GM12878 (cell line): ENCODE results near the gene ZNF672. TPM values are rescaled to one million over a fixed set of nuclear protein-coding genes. Genes with fewer than 3 reads are reported as not detected.

ENCODE experiments used
- ATAC-seq: fragments of 200-7000 bp; cut with Tn5 transposase; 3 replicates; pipeline ENCODE4 v1.9.1; 2020; ENCODE audit warnings: mild to moderate bottlenecking, moderate library complexity
- BruUV-seq: library from RNA; stranded (reverse); fragments of 400-500 nt; replicated peaks from 2 replicates; lab custom pipeline; 2021; lab: Mats Ljungman, UMichigan
- CTCF ChIA-PET: fragments of 300-600 bp; sonication (Branson Sonifier 250); formaldehyde crosslinking; extraction: SDS; loops from one replicate; lab custom pipeline; 2021; ENCODE audit warnings: inconsistent platforms; lab: Yijun Ruan, JAX
- POLR2A ChIA-PET: fragments of 350-600 bp; formaldehyde crosslinking; extraction: SDS; loops from one replicate; lab custom pipeline; 2021; ENCODE audit warnings: inconsistent platforms; lab: Charles Lee
- RAD21 ChIA-PET: fragments of 300-600 bp; sonication (Branson Sonifier 250); formaldehyde crosslinking; loops from one replicate; lab custom pipeline; 2023; ENCODE audit warnings: antibody characterized with exemption; ENCODE audit not compliant: unreplicated experiment; lab: Charles Lee
- SMC1A ChIA-PET: fragments of 300-600 bp; sonication (Branson Sonifier 250); formaldehyde crosslinking; loops from one replicate; lab custom pipeline; 2023; ENCODE audit not compliant: unreplicated experiment, uncharacterized antibody; lab: Charles Lee
- DNase-seq: peaks from one replicate; pipeline ENCODE4 v3.0.0-alpha.2; 2011; ENCODE audit warnings: low read depth, low spot score
- FAIRE-seq: peaks from 3 replicates; lab custom pipeline; 2011; peaks lifted over from hg19 to GRCh38; lab: Jason Lieb, UNC
- H2AFZ ChIP-seq: 2 replicates; pipeline ENCODE4 v1.6.0; 2011; ENCODE audit warnings: low read depth, low read length, control low read depth; ENCODE audit not compliant: control insufficient read depth
- H3K27ac ChIP-seq: 2 replicates; pipeline ENCODE4 v1.5.1; 2011; ENCODE audit warnings: control low read depth; ENCODE audit not compliant: control insufficient read depth, insufficient read depth
- H3K27me3 ChIP-seq, 2 experiments: replicated peaks in 1 of 2; 2 replicates each; pipeline versions ENCODE4 v1.6.0 to v1.6.1; 2011; ENCODE audit warnings: low read length in 1 of 2; ENCODE audit not compliant: control insufficient read depth in 2 of 2, insufficient read depth in 2 of 2
- H3K36me3 ChIP-seq, 2 experiments: 2 replicates each; pipeline ENCODE4 v1.5.1; 2011; ENCODE audit warnings: low read length in 1 of 2; ENCODE audit not compliant: control insufficient read depth in 2 of 2, insufficient read depth in 2 of 2
- H3K4me1 ChIP-seq: 2 replicates; pipeline ENCODE4 v1.6.1; 2011; ENCODE audit warnings: mild to moderate bottlenecking, low read length, moderate library complexity, mixed read lengths; ENCODE audit not compliant: control insufficient read depth, insufficient read depth
- H3K4me2 ChIP-seq: 2 replicates; pipeline ENCODE4 v1.6.0; 2011; ENCODE audit warnings: control low read depth; ENCODE audit not compliant: control insufficient read depth, insufficient read depth
- H3K4me3 ChIP-seq: fragments of 200-600 bp; sonication (generic); 2 replicates; pipeline ENCODE4 v1.5.1; 2016
- H3K79me2 ChIP-seq: 2 replicates; pipeline ENCODE4 v1.6.0; 2011; ENCODE audit warnings: low read length; ENCODE audit not compliant: control insufficient read depth, insufficient read depth
- H3K9ac ChIP-seq: 2 replicates; pipeline ENCODE4 v1.8.0; 2011; ENCODE audit warnings: low read length, control low read depth, mixed read lengths; ENCODE audit not compliant: control insufficient read depth, insufficient read depth
- H3K9me3 ChIP-seq: replicated peaks from 3 replicates; pipeline ENCODE4 v1.5.1; 2011; ENCODE audit warnings: mild to moderate bottlenecking, low read length; ENCODE audit not compliant: control insufficient read depth, insufficient read depth
- H4K20me1 ChIP-seq: 2 replicates; pipeline ENCODE4 v1.6.0; 2011; ENCODE audit not compliant: control insufficient read depth, insufficient read depth
- BMI1 ChIP-seq: fragments of 450-650 bp; IDR thresholded peaks from 2 replicates; pipeline ENCODE4 v1.6.1; 2016; ENCODE audit warnings: mild to moderate bottlenecking, moderate library complexity, borderline replicate concordance
- CHD4 ChIP-seq: fragments of 200-600 bp; sonication (generic); IDR thresholded peaks from 2 replicates; pipeline ENCODE4 v1.6.1; 2016; ENCODE audit warnings: mild to moderate bottlenecking
- EED ChIP-seq: sonication (generic); IDR thresholded peaks from 2 replicates; pipeline ENCODE4 v1.6.1; 2016; ENCODE audit warnings: antibody characterized with exemption, low read depth
- ESRRA ChIP-seq: IDR thresholded peaks from 2 replicates; pipeline ENCODE4 v1.6.1; 2012; ENCODE audit warnings: mild to moderate bottlenecking, low read length, improper control_type of control experiment
- HCFC1 ChIP-seq: fragments of 150-350 bp; IDR thresholded peaks from 2 replicates; pipeline ENCODE4 v1.6.1; 2014; ENCODE audit warnings: low read length
- IKZF1 ChIP-seq: fragments of 450-650 bp; conservative IDR thresholded peaks from 2 replicates; pipeline ENCODE4 v1.6.1; 2017; ENCODE audit warnings: antibody characterized with exemption, mild to moderate bottlenecking
- PAX5 ChIP-seq: IDR thresholded peaks from 2 replicates; pipeline ENCODE4 v1.6.1; 2011; ENCODE audit warnings: low read depth, low read length, borderline replicate concordance
- PML ChIP-seq: IDR thresholded peaks from 2 replicates; pipeline ENCODE4 v1.6.1; 2012; ENCODE audit warnings: low read length, inconsistent platforms
- POU2F2 ChIP-seq: IDR thresholded peaks from 3 replicates; pipeline ENCODE4 v1.6.1; 2011; ENCODE audit warnings: low read depth, mild to moderate bottlenecking, low read length, borderline replicate concordance
- RAD21 ChIP-seq: IDR thresholded peaks from 2 replicates; pipeline ENCODE4 v1.6.1; 2011; ENCODE audit warnings: mild to moderate bottlenecking, low read depth, low read length, moderate library complexity; ENCODE audit not compliant: insufficient read depth
- WGBS: methylation state at CpG from one replicate; pipeline ENCODE4 v1.1.6; 2016; ENCODE audit warnings: low lambda C conversion rate; ENCODE audit not compliant: insufficient replicate concordance, insufficient coverage; ENCODE audit errors: missing lambda C conversion rate; 5-methylcytosine and 5-hydroxymethylcytosine counted together
- in situ Hi-C: fragments of 300-500 bp; cut with MboI; formaldehyde crosslinking; loops from 9 replicates; pipeline ENCODE4 v1.14.3; 2018; ENCODE audit warnings: mixed read lengths
- intact Hi-C: fragments of 100-400 bp; cut with micrococcal nuclease; formaldehyde crosslinking; loops from one replicate; pipeline ENCODE4 v1.14.2; 2022; ENCODE audit not compliant: unreplicated experiment
- polyA plus RNA-seq, 11 experiments: library from polyadenylated mRNA; depleted of rRNA in 4 of 11; unstranded in 6 of 11; stranded (reverse) in 5 of 11; fragments of >200 nt; fragmentation: Nextera tagmentation in 4 of 11; fragmentation: Illumina TruSeq in 1 of 11; extraction: Ambion mirVana in 4 of 11; extraction: Trizol in 1 of 11; gene quantifications; 1 replicate in 1 of 11; 2 replicates in 10 of 11; pipeline versions ENCODE4 v1.2.1 to v1.2.3, GENCODE V29; 2011 to 2016; ENCODE audit warnings: inconsistent platforms in 2 of 11, missing spikeins in 2 of 11, low read depth in 1 of 11
- total RNA-seq, 4 experiments: library from RNA; depleted of rRNA in 3 of 4; stranded (reverse); fragments of >200 nt in 3 of 4; fragmentation: Illumina TruSeq in 1 of 4; extraction: Trizol in 1 of 4; gene quantifications; 2 replicates each; pipeline versions ENCODE4 v1.2.1 to v1.2.3, GENCODE V29; 2013 to 2021
- TF ChIP-seq, protein P1 (sequence below): IDR thresholded peaks from 2 replicates; pipeline ENCODE4 v1.6.1; 2012; ENCODE audit warnings: low read depth, low read length, improper control_type of control experiment
- TF ChIP-seq, protein P2 (sequence below): fragments of 150-350 bp; IDR thresholded peaks from 2 replicates; pipeline ENCODE4 v1.6.1; 2016; ENCODE audit warnings: low read depth, low read length
- TF ChIP-seq, protein P3 (sequence below): IDR thresholded peaks from 2 replicates; pipeline ENCODE4 v1.6.1; 2012; ENCODE audit warnings: low read length, inconsistent platforms
- TF ChIP-seq, protein P4 (sequence below): fragments of 450-650 bp; conservative IDR thresholded peaks from 2 replicates; pipeline ENCODE4 v1.6.1; 2017; ENCODE audit warnings: mild to moderate bottlenecking, moderate library complexity

The ZNF672 gene
- total and polyA plus RNA-seq, 10 of the 15 experiments (the other 5 are each of a cell fraction or from before 2014, with no cell fraction given): 2.9 to 51.3 (median 39.8) TPM

DNA sequence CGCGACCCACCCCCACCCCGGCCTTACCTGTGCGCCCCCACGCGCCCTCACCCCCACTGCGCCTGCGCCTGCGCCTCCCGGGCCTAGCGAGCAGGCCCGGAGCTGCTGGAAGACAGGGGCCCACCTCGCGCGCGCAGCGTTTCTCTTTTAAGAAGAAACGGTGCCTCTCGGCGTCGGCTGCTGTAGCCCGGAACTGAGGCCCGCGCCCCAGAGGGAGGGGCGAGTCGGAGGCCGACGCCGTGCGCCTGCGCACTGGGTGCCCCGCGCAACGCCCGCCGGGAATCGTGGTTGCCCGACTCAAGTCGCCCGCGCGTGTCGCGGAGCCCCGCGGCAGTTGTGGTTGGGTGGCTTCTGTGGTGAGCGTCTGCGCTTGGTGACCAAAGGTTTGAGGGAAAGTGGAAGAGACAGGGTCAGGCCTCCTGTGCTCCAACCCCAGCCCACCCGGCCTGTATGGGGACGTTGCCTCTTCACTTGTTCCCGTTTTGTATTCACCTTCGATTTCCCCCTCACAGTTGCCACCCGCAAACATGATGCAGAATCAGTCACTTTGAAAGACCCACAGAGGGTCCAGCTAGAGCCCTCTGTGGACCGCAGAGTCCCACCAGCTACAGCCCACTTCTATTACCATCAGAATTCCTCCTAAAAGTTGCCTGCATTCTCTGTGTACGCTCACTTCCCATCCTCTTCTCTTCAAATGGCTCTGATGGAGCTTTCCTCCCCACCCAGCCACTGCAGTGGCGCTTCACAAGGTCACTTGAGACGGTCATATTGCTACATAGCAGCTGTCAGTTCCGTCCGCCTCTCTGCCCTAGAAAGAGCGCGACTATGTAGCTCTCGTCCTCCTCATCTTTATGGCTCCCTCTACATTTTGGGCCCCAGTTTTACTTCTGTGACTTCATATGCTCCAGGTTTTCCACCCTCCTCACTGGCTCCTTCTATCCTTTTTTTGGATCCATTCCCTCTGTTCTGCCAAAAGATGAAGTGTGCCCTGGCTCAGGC, 21.2 kb downstream of the ZNF672 start, which contains the start of gene ZNF692:
Gene ZNF692, minus strand, starts transcription at position 195 of the 999 bp plus-strand sequence. CDS start 776 bp downstream, outside the sequence.
- BruUV-seq: TSS peak; percentile 79
- in situ Hi-C loops: no loop called here
- Histone ChIP-seq H4K20me1 (no peaks in the 10 kb centered on the region), H3K79me2 (peaks cover 22% of the 10 kb centered on the region), H3K27ac (peak within 1 kb of the TSS; percentile 82), H3K36me3 (peaks cover 4 to 5% of the 10 kb centered on the region in 2 experiments; a peak in 3 of 4 replicates), H3K9ac (peak within 1 kb of the TSS; percentile 83), H3K27me3 (no peaks in the 10 kb centered on the region), H3K4me1 (peaks cover 11% of the 10 kb centered on the region), H3K4me2 (peak within 1 kb of the TSS; percentile 99), H2AFZ (peak within 1 kb of the TSS; percentile 80), H3K4me3 (peak within 1 kb of the TSS; percentile 95), H3K9me3 (no peaks in the 10 kb centered on the region)
- ChIA-PET CTCF (interaction anchor here (0.6 to 8.9 kb wide), 15 partner anchors 10 to 630 kb away, joined by 3 to 60 read pairs (median 4); partner anchors contain the start of genes SH3BP5L and ZNF672), SMC1A (interaction anchor here (0.9 to 4.3 kb wide), 7 partner anchors 14 to 616 kb away, joined by 3 to 24 read pairs (median 4); partner anchors contain the start of genes PGBD2, SH3BP5L and ZNF672), POLR2A (interaction anchor here (0.7 to 3.5 kb wide), 7 partner anchors 10 to 401 kb away, joined by 3 to 47 read pairs (median 22); partner anchors contain the start of genes SH3BP5L and ZNF672), RAD21 (interaction anchor here (0.6 to 3.6 kb wide), 15 partner anchors 14 to 1288 kb away, joined by 3 to 25 read pairs (median 4); partner anchors contain the start of genes SH3BP5L and ZNF672)
- intact Hi-C loops: loop anchor here (1.0 to 2.0 kb wide), 3 partner anchors 14 to 32 kb away; partner anchors contain the start of gene ZNF672
- peak; percentile 85 for DNase-seq
- FAIRE-seq: peak; percentile 27
- peak; percentile 86 for ATAC-seq
- WGBS: 3% methylated on average over 58 of the region's 62 CpGs
- TF ChIP-seq EED (peak; percentile 24; the same call in 1 of the 2 replicates), IKZF1 (peak; percentile 88), PML (peak; percentile 71; the same call in 1 of the 2 replicates), CHD4 (no peak), ESRRA (no peak), POU2F2 (peak; percentile 68; the same call in 1 of the 3 replicates), PAX5 (peak; percentile 80; the same call in 1 of the 2 replicates), HCFC1 (peak; percentile 62), BMI1 (no peak), RAD21 (no peak)
- TF ChIP-seq, protein P1, sequence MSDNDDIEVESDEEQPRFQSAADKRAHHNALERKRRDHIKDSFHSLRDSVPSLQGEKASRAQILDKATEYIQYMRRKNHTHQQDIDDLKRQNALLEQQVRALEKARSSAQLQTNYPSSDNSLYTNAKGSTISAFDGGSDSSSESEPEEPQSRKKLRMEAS: peak; percentile 96
- TF ChIP-seq, protein P2, sequence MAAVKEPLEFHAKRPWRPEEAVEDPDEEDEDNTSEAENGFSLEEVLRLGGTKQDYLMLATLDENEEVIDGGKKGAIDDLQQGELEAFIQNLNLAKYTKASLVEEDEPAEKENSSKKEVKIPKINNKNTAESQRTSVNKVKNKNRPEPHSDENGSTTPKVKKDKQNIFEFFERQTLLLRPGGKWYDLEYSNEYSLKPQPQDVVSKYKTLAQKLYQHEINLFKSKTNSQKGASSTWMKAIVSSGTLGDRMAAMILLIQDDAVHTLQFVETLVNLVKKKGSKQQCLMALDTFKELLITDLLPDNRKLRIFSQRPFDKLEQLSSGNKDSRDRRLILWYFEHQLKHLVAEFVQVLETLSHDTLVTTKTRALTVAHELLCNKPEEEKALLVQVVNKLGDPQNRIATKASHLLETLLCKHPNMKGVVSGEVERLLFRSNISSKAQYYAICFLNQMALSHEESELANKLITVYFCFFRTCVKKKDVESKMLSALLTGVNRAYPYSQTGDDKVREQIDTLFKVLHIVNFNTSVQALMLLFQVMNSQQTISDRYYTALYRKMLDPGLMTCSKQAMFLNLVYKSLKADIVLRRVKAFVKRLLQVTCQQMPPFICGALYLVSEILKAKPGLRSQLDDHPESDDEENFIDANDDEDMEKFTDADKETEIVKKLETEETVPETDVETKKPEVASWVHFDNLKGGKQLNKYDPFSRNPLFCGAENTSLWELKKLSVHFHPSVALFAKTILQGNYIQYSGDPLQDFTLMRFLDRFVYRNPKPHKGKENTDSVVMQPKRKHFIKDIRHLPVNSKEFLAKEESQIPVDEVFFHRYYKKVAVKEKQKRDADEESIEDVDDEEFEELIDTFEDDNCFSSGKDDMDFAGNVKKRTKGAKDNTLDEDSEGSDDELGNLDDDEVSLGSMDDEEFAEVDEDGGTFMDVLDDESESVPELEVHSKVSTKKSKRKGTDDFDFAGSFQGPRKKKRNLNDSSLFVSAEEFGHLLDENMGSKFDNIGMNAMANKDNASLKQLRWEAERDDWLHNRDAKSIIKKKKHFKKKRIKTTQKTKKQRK: no peak
- TF ChIP-seq, protein P3, sequence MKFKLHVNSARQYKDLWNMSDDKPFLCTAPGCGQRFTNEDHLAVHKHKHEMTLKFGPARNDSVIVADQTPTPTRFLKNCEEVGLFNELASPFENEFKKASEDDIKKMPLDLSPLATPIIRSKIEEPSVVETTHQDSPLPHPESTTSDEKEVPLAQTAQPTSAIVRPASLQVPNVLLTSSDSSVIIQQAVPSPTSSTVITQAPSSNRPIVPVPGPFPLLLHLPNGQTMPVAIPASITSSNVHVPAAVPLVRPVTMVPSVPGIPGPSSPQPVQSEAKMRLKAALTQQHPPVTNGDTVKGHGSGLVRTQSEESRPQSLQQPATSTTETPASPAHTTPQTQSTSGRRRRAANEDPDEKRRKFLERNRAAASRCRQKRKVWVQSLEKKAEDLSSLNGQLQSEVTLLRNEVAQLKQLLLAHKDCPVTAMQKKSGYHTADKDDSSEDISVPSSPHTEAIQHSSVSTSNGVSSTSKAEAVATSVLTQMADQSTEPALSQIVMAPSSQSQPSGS: no peak
- TF ChIP-seq, protein P4, sequence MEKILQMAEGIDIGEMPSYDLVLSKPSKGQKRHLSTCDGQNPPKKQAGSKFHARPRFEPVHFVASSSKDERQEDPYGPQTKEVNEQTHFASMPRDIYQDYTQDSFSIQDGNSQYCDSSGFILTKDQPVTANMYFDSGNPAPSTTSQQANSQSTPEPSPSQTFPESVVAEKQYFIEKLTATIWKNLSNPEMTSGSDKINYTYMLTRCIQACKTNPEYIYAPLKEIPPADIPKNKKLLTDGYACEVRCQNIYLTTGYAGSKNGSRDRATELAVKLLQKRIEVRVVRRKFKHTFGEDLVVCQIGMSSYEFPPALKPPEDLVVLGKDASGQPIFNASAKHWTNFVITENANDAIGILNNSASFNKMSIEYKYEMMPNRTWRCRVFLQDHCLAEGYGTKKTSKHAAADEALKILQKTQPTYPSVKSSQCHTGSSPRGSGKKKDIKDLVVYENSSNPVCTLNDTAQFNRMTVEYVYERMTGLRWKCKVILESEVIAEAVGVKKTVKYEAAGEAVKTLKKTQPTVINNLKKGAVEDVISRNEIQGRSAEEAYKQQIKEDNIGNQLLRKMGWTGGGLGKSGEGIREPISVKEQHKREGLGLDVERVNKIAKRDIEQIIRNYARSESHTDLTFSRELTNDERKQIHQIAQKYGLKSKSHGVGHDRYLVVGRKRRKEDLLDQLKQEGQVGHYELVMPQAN: 0 out of 2 replicates have a peak, but pooled peaks have one; percentile 46
